K562 (cell line): Measurements from ENCODE around the gene ATE1. TPM values are rescaled to one million over a fixed set of nuclear protein-coding genes. Genes with fewer than 3 reads are reported as not detected.

Experiments used
- ATAC-seq: fragments of 200-7000 bp; cut with Tn5 transposase; 3 replicates; pipeline ENCODE4 v1.9.1; 2020; ENCODE audit warnings: moderate library complexity
- BruUV-seq: library from RNA; stranded (reverse); fragments of 400-500 nt; replicated peaks from 2 replicates; lab custom pipeline; 2021; lab: Mats Ljungman, UMichigan
- CTCF ChIA-PET: fragments of 300-600 bp; formaldehyde crosslinking; extraction: SDS; loops from one replicate; lab custom pipeline; 2021; ENCODE audit warnings: low intra/inter-chr PET ratio; lab: Yijun Ruan, JAX
- POLR2A ChIA-PET: fragments of 300-600, 350-650 bp; sonication (Branson Sonifier 250); formaldehyde crosslinking; extraction: SDS; loops from one replicate; lab custom pipeline; 2021; ENCODE audit warnings: antibody characterized with exemption, inconsistent platforms; lab: Yijun Ruan, JAX
- DNase-seq, 4 experiments: peaks; one replicate each; pipeline versions ENCODE4 v3.0.0 to v3.0.0-alpha.2; 2011 to 2018; ENCODE audit warnings: low spot score in 3 of 4, mixed read lengths in 3 of 4; ENCODE audit errors: extremely low read depth in 1 of 4
- FAIRE-seq: peaks from 2 replicates; lab custom pipeline; 2011; peaks lifted over from hg19 to GRCh38; lab: Jason Lieb, UNC
- H2AFZ ChIP-seq: 2 replicates; pipeline ENCODE4 v1.6.0; 2011; ENCODE audit warnings: low read depth, low read length, control low read depth, inconsistent platforms
- H3K27ac ChIP-seq: fragments of 200-600 bp; 3 replicates; pipeline ENCODE4 v1.8.0; 2011; ENCODE audit warnings: low read depth, mild to moderate bottlenecking, control low read depth, inconsistent platforms, low read length, moderate library complexity, mixed read lengths; ENCODE audit errors: extremely low read depth
- H3K27me3 ChIP-seq, 2 experiments: fragments of 300-600 bp in 1 of 2; 2 replicates in 1 of 2; 3 replicates in 1 of 2; pipeline versions ENCODE4 v1.6.0 to v1.8.0; 2011; ENCODE audit warnings: inconsistent platforms in 2 of 2, low read length in 2 of 2, mild to moderate bottlenecking in 1 of 2, mixed read lengths in 1 of 2, moderate library complexity in 1 of 2; ENCODE audit not compliant: control insufficient read depth in 2 of 2, insufficient read depth in 2 of 2
- H3K36me3 ChIP-seq: fragments of 300-600 bp; 3 replicates; pipeline ENCODE4 v1.8.0; 2011; ENCODE audit warnings: mild to moderate bottlenecking, low read length, inconsistent platforms; ENCODE audit not compliant: control insufficient read depth, insufficient read depth
- H3K4me1 ChIP-seq, 2 experiments: fragments of 200-600 bp in 1 of 2; replicated peaks in 1 of 2; 2 replicates in 1 of 2; 3 replicates in 1 of 2; pipeline versions ENCODE4 v1.5.1 to v1.8.0; 2011; ENCODE audit warnings: inconsistent platforms in 2 of 2, low read length in 2 of 2, mild to moderate bottlenecking in 1 of 2, mixed read lengths in 1 of 2, moderate library complexity in 1 of 2; ENCODE audit not compliant: control insufficient read depth in 2 of 2, insufficient read depth in 2 of 2
- H3K4me2 ChIP-seq: 2 replicates; pipeline ENCODE4 v1.6.1; 2011; ENCODE audit warnings: low read length, control low read depth, inconsistent platforms, mixed read lengths; ENCODE audit not compliant: insufficient read depth
- H3K4me3 ChIP-seq: fragments of 200-600 bp; sonication (generic), shearing (Covaris generic); 2 replicates; pipeline ENCODE4 v1.5.1; 2016; ENCODE audit warnings: control low read depth, inconsistent platforms
- H3K79me2 ChIP-seq: fragments of 200-600 bp; 3 replicates; pipeline ENCODE4 v1.8.0; 2011; ENCODE audit warnings: low read length, inconsistent platforms; ENCODE audit not compliant: control insufficient read depth, insufficient read depth
- H3K9ac ChIP-seq, 2 experiments: 2 replicates each; pipeline versions ENCODE4 v1.6.0 to v1.6.1; 2011; ENCODE audit warnings: low read depth in 2 of 2, low read length in 2 of 2, control low read depth in 1 of 2, inconsistent platforms in 1 of 2, mild to moderate bottlenecking in 1 of 2, mixed read lengths in 1 of 2; ENCODE audit not compliant: insufficient read depth in 1 of 2
- H3K9me1 ChIP-seq: one replicate; pipeline ENCODE4 v1.6.0; 2011; ENCODE audit warnings: inconsistent platforms, mild to moderate bottlenecking, low read length, moderate library complexity; ENCODE audit not compliant: control insufficient read depth, insufficient read depth
- H3K9me3 ChIP-seq: replicated peaks from 2 replicates; pipeline ENCODE4 v1.5.1; 2011; ENCODE audit warnings: low read depth, low read length, inconsistent platforms; ENCODE audit not compliant: control insufficient read depth, insufficient read depth
- H4K20me1 ChIP-seq: replicated peaks from 2 replicates; pipeline ENCODE4 v1.6.1; 2011; ENCODE audit warnings: low read length, inconsistent platforms, mixed read lengths; ENCODE audit not compliant: control insufficient read depth, insufficient read depth
- ATF7 ChIP-seq: fragments of 450-650 bp; IDR thresholded peaks from 2 replicates; pipeline ENCODE4 v1.7.1; 2014; ENCODE audit warnings: mild to moderate bottlenecking, moderate library complexity
- POLR2A ChIP-seq: fragments of 450-650 bp; conservative IDR thresholded peaks from 2 replicates; pipeline ENCODE4 v1.6.1; 2016
- RBM39 ChIP-seq: fragments of 200-400 bp; formaldehyde crosslinking; optimal IDR thresholded peaks from 2 replicates; pipeline ENCODE3; 2018; ENCODE audit warnings: low read depth, low read length
- RFX1 ChIP-seq: fragments of 450-650 bp; IDR thresholded peaks from 2 replicates; pipeline ENCODE4 v1.6.1; 2016; ENCODE audit warnings: mild to moderate bottlenecking, moderate library complexity
- SRSF7 ChIP-seq: fragments of 200-400 bp; formaldehyde crosslinking; optimal IDR thresholded peaks from 2 replicates; pipeline ENCODE3; 2017; ENCODE audit warnings: mild to moderate bottlenecking, low read depth, low read length
- TSC22D4 ChIP-seq: fragments of 450-650 bp; IDR thresholded peaks from 2 replicates; pipeline ENCODE4 v1.6.1; 2016; ENCODE audit warnings: missing genetic modification characterization, missing biosample characterization, control low read depth
- ZC3H11A ChIP-seq: IDR thresholded peaks from 2 replicates; pipeline ENCODE4 v1.6.1; 2012; ENCODE audit warnings: low read depth, low read length, improper control_type of control experiment
- WGBS: fragments of 100-300 bp; shearing (Covaris generic); methylation state at CpG from one replicate; pipeline ENCODE4 v1.1.6; 2016; ENCODE audit warnings: low coverage, mixed read lengths; ENCODE audit not compliant: insufficient coverage; ENCODE audit errors: missing lambda C conversion rate; 5-methylcytosine and 5-hydroxymethylcytosine counted together
- in situ Hi-C: fragments of 300-500 bp; cut with MboI; formaldehyde crosslinking; loops from 4 replicates; pipeline ENCODE4 v1.15.0; 2018; ENCODE audit warnings: inconsistent platforms, mixed read lengths
- intact Hi-C: fragments of 100-400 bp; cut with micrococcal nuclease; formaldehyde crosslinking; loops from 2 replicates; pipeline ENCODE4 v1.14.2; 2022
- polyA plus RNA-seq, 8 experiments: library from polyadenylated mRNA; depleted of rRNA in 4 of 8; stranded (reverse) in 5 of 8; unstranded in 3 of 8; fragments of >200 nt; fragmentation: Nextera tagmentation in 2 of 8; fragmentation: Illumina TruSeq in 1 of 8; extraction: Ambion mirVana in 2 of 8; extraction: Trizol in 1 of 8; gene quantifications; 2 replicates each; pipeline versions ENCODE4 v1.2.1 to v1.2.3, GENCODE V29; 2011 to 2014; ENCODE audit warnings: inconsistent platforms in 1 of 8, missing spikeins in 1 of 8
- total RNA-seq, 7 experiments: library from RNA; depleted of rRNA in 6 of 7; stranded (reverse); fragments of >200 nt in 6 of 7; fragmentation: Illumina TruSeq in 2 of 7; extraction: Trizol in 2 of 7; gene quantifications; 2 replicates each; pipeline versions ENCODE4 v1.2.1 to v1.2.3, GENCODE V29; 2011 to 2021; ENCODE audit warnings: low replicate concordance in 1 of 7
- TF ChIP-seq, protein P1 (sequence below), 2 experiments: fragments of 450-650 bp in 1 of 2; sonication (generic) in 1 of 2; formaldehyde crosslinking in 1 of 2; IDR thresholded peaks in 1 of 2; conservative IDR thresholded peaks in 1 of 2; 2 replicates each; pipeline versions ENCODE4 v1.6.1 to v1.8.1; 2016 to 2023; ENCODE audit warnings: mild to moderate bottlenecking in 2 of 2, moderate library complexity in 2 of 2, inconsistent platforms in 1 of 2, missing genetic modification reagents in 1 of 2
- TF ChIP-seq, protein P2 (sequence below): fragments of 450-650 bp; formaldehyde crosslinking; IDR thresholded peaks from 2 replicates; pipeline ENCODE4 v1.4.0; 2020; ENCODE audit warnings: mild to moderate bottlenecking, moderate library complexity

Gene ATE1
- total and polyA plus RNA-seq, 9 of the 15 experiments (the other 6 are each of a cell fraction or from before 2014, with no cell fraction given) = 3.0 to 14.2 (median 8.8) TPM

DNA sequence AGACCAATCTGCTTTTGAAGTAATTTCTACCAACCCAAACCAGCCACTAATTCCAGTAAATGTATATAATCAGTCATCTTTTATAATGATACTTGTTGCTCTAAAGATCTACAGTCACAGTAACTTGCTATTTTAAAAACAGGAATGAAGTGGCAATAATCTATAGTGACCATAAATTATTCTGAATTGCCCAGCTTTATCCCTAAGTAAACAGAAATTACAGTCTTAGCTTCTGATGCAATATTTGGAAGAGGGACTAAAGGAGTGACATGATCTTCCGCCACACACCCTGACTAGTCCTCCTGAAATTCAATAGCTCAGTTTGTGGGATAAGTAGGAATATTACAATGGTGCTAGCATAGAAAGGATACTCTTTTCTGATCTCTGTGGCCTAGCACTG, 96.1 kb downstream of the ATE1 start (continued):
- TF ChIP-seq, protein P1, sequence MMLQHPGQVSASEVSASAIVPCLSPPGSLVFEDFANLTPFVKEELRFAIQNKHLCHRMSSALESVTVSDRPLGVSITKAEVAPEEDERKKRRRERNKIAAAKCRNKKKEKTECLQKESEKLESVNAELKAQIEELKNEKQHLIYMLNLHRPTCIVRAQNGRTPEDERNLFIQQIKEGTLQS (IDR thresholded peaks at IDR 0.05) = peak; percentile 61; the same call in 1 of the 2 replicates
- TF ChIP-seq, protein P1 (CRISPR knock-in tag; conservative IDR thresholded peaks at IDR 0.05) = no peak
- 0 out of 2 replicates have a peak, but pooled peaks have one; percentile 22 for TF ChIP-seq ATF7

DNA sequence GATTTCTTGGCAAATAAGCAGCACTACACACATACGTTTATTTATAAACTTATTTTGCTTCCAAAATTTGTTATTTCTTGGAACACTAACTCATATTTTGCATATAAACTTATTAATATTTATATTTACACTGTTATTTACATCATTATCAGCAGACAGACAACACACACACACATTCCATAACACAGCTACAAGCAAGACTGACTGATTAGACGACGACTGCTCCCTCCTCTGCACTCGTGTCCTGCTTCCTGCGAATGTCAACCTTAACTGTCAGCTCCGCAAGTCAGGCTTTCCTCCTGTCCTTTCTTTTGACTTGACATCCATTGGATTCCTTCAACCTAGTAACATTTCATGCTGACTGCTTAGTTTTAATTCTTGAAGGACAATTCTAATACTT, 96.6 kb downstream of the ATE1 start:
- Histone ChIP-seq H3K9me3 (no peaks in the 10 kb centered on the region), H4K20me1 (no peaks in the 10 kb centered on the region), H3K9ac (no peak overlapping the region), H3K79me2 (no peaks in the 10 kb centered on the region), H3K4me1 (peaks cover 0 to 15% of the 10 kb centered on the region in 2 experiments; a peak in 4 of 5 replicates), H3K27me3 (no peaks in the 10 kb centered on the region), H2AFZ (no peak overlapping the region), H3K4me2 (no peak overlapping the region), H3K9me1 (no peaks in the 10 kb centered on the region), H3K27ac (no peak overlapping the region), H3K4me3 (no peak overlapping the region), H3K36me3 (0 out of 3 replicates have a peak, but pooled peaks cover 9% of the 10 kb centered on the region)
- POLR2A ChIA-PET = no interaction called here
- intact Hi-C loops (no loop called here), in situ Hi-C loops (no loop called here)
- TF ChIP-seq RFX1 = no peak
- no peak for TF ChIP-seq SRSF7
- TF ChIP-seq RBM39 = no peak
- no peak for TF ChIP-seq TSC22D4
- TF ChIP-seq, protein P2, sequence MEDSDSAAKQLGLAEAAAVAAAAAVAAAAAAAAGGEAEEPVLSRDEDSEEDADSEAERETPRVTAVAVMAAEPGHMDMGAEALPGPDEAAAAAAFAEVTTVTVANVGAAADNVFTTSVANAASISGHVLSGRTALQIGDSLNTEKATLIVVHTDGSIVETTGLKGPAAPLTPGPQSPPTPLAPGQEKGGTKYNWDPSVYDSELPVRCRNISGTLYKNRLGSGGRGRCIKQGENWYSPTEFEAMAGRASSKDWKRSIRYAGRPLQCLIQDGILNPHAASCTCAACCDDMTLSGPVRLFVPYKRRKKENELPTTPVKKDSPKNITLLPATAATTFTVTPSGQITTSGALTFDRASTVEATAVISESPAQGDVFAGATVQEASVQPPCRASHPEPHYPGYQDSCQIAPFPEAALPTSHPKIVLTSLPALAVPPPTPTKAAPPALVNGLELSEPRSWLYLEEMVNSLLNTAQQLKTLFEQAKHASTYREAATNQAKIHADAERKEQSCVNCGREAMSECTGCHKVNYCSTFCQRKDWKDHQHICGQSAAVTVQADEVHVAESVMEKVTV = no peak
- TF ChIP-seq POLR2A = no peak
- TF ChIP-seq ZC3H11A = no peak
- no peak for DNase-seq
- 68% methylated on average over 6 of the region's 6 CpGs for WGBS
- BruUV-seq = no TSS peak
- CTCF ChIA-PET = no interaction called here
- no peak for FAIRE-seq
- ATAC-seq = no peak
